HG03521 (cell line): Measurements from ENCODE around the gene PRXL2A.

Source experiments
- ATAC-seq: cut with Tn5 transposase; IDR thresholded peaks from one replicate; pipeline ENCODE4 v1.9.1; 2021; ENCODE audit warnings: mild to moderate bottlenecking, moderate library complexity; ENCODE audit not compliant: unreplicated experiment

PRXL2A gene

GRCh38 chr10:80460399-80461207 lies 52.3 kb downstream of the PRXL2A start:
- ATAC-seq = no peak

GRCh38 chr10:80461208-80462183 lies 53.1 kb downstream of the PRXL2A start:
- no peak for ATAC-seq

GRCh38 chr10:80462299-80462980 lies 54.1 kb downstream of the PRXL2A start:
- ATAC-seq = no peak

GRCh38 chr10:80462981-80463741 lies 54.8 kb downstream of the PRXL2A start:
- no peak for ATAC-seq

GRCh38 chr10:80463868-80464267 lies 55.5 kb downstream of the PRXL2A start:
- no peak for ATAC-seq

GRCh38 chr10:80464557-80465450 lies 56.5 kb downstream of the PRXL2A start:
- ATAC-seq = no peak

- ATAC-seq = no peak
These were observed 57.1 kb downstream of the PRXL2A start for GRCh38 chr10:80465451-80465835.

- ATAC-seq = peak; percentile 44
These were observed 57.7 kb downstream of the PRXL2A start for GRCh38 chr10:80465839-80466590.

- no peak for ATAC-seq
These were observed 58.5 kb downstream of the PRXL2A start for GRCh38 chr10:80466724-80467326.

- no peak for ATAC-seq
These were observed 59.7 kb downstream of the PRXL2A start for GRCh38 chr10:80468002-80468401.

- no peak for ATAC-seq
These were observed 60.6 kb downstream of the PRXL2A start for GRCh38 chr10:80468806-80469421.

GRCh38 chr10:80470266-80470665 lies 61.9 kb downstream of the PRXL2A start:
- ATAC-seq = no peak

- ATAC-seq = no peak
These were observed 62.6 kb downstream of the PRXL2A start for GRCh38 chr10:80471001-80471400.

- ATAC-seq = peak; percentile 50
These were observed 63.4 kb downstream of the PRXL2A start for GRCh38 chr10:80471715-80472233.

GRCh38 chr10:80472234-80473095 lies 64.1 kb downstream of the PRXL2A start:
- peak; percentile 88 for ATAC-seq

GRCh38 chr10:80473096-80473657 lies 64.8 kb downstream of the PRXL2A start:
- no peak for ATAC-seq
